DND-41 (cell line): ENCODE results near the gene CCDC85C.

Source experiments
- ATAC-seq: fragments of 200-7000 bp; cut with Tn5 transposase; 3 replicates; pipeline ENCODE4 v1.9.1; 2021; ENCODE audit warnings: low read depth; ENCODE audit not compliant: insufficient read depth
- DNase-seq: peaks from one replicate; pipeline ENCODE4 v3.0.0-alpha.2; 2020
- H2AFZ ChIP-seq: 2 replicates; pipeline ENCODE4 v1.6.0; 2012; ENCODE audit warnings: low read depth, low read length
- H3K27ac ChIP-seq: 2 replicates; pipeline ENCODE4 v1.5.1; 2012; ENCODE audit warnings: low read length, inconsistent platforms
- H3K27me3 ChIP-seq: fragments of 200-600 bp; sonication (generic); 2 replicates; pipeline ENCODE4 v1.6.0; 2012; ENCODE audit warnings: low read length, mild to moderate bottlenecking, inconsistent platforms; ENCODE audit not compliant: insufficient read depth, poor library complexity
- H3K36me3 ChIP-seq: 2 replicates; pipeline ENCODE4 v1.5.1; 2012; ENCODE audit warnings: low read length, inconsistent platforms; ENCODE audit not compliant: insufficient read depth
- H3K4me1 ChIP-seq: 2 replicates; pipeline ENCODE4 v1.5.1; 2012; ENCODE audit warnings: mild to moderate bottlenecking, low read length; ENCODE audit not compliant: insufficient read depth
- H3K4me2 ChIP-seq: 2 replicates; pipeline ENCODE4 v1.6.0; 2012; ENCODE audit warnings: mild to moderate bottlenecking, moderate library complexity, low read length, inconsistent platforms; ENCODE audit not compliant: insufficient read depth
- H3K4me3 ChIP-seq, 2 experiments: fragments of 200-600 bp in 1 of 2; shearing (Covaris generic) in 1 of 2; 2 replicates each; pipeline ENCODE4 v1.5.1; 2012 to 2016; ENCODE audit warnings: inconsistent platforms in 2 of 2, low read length in 2 of 2, mild to moderate bottlenecking in 2 of 2, low read depth in 1 of 2, moderate library complexity in 1 of 2
- H3K79me2 ChIP-seq: 2 replicates; pipeline ENCODE4 v1.6.0; 2012; ENCODE audit warnings: low read length, inconsistent platforms; ENCODE audit not compliant: insufficient read depth
- H3K9ac ChIP-seq: 2 replicates; pipeline ENCODE4 v1.6.0; 2012; ENCODE audit warnings: low read depth, mild to moderate bottlenecking, inconsistent platforms, low read length, moderate library complexity
- H3K9me3 ChIP-seq: 2 replicates; pipeline ENCODE4 v1.5.1; 2012; ENCODE audit warnings: low read length, moderate library complexity, mild to moderate bottlenecking, inconsistent platforms; ENCODE audit not compliant: insufficient read depth, severe bottlenecking
- H4K20me1 ChIP-seq: 2 replicates; pipeline ENCODE4 v1.6.0; 2012; ENCODE audit warnings: low read length; ENCODE audit not compliant: insufficient read depth
- CTCF ChIP-seq: IDR thresholded peaks from 2 replicates; pipeline ENCODE4 v1.5.1; 2012; ENCODE audit warnings: borderline replicate concordance, low read length, moderate library complexity, mild to moderate bottlenecking; ENCODE audit not compliant: poor library complexity, severe bottlenecking; ENCODE audit errors: extremely low read depth
- EZH2 ChIP-seq: IDR thresholded peaks from 3 replicates; pipeline ENCODE4 v1.6.1; 2012; ENCODE audit warnings: borderline replicate concordance, low read depth, mild to moderate bottlenecking, moderate library complexity, low read length, inconsistent platforms; ENCODE audit not compliant: severe bottlenecking

The CCDC85C gene

GRCh38 chr14:99556134-99556791 lies 47.7 kb downstream of the CCDC85C start:
- no peaks in the 10 kb centered on the region for H3K4me1 ChIP-seq
- no peak overlapping the region for H3K27ac ChIP-seq
- H3K27me3 ChIP-seq: no peaks in the 10 kb centered on the region
- H3K36me3 ChIP-seq: no peaks in the 10 kb centered on the region
- H3K9ac ChIP-seq: no peak overlapping the region
- no peaks in the 10 kb centered on the region for H3K9me3 ChIP-seq
- peaks cover 63% of the 10 kb centered on the region for H4K20me1 ChIP-seq
- H3K4me2 ChIP-seq: no peak overlapping the region
- TF ChIP-seq EZH2: no peak
- no peak for TF ChIP-seq CTCF
- no peak for DNase-seq
- 0 out of 2 replicates have a peak, but pooled peaks cover 2% of the 10 kb centered on the region for H3K79me2 ChIP-seq
- H2AFZ ChIP-seq: no peak overlapping the region
- no peak overlapping the region for H3K4me3 ChIP-seq
- ATAC-seq: no peak

- no peak for ATAC-seq
Measured at GRCh38 chr14:99554757-99555531, 49.1 kb downstream of the CCDC85C start.

GRCh38 chr14:99554184-99554583 lies 49.8 kb downstream of the CCDC85C start:
- Histone ChIP-seq H4K20me1 (peaks cover 71% of the 10 kb centered on the region), H3K9ac (no peak overlapping the region), H3K9me3 (no peaks in the 10 kb centered on the region), H3K27me3 (no peaks in the 10 kb centered on the region), H2AFZ (no peak overlapping the region), H3K4me3 (no peak overlapping the region), H3K27ac (no peak overlapping the region), H3K79me2 (no peaks in the 10 kb centered on the region), H3K36me3 (no peaks in the 10 kb centered on the region), H3K4me1 (no peaks in the 10 kb centered on the region), H3K4me2 (no peak overlapping the region)
- no peak for TF ChIP-seq EZH2
- TF ChIP-seq CTCF: no peak
- ATAC-seq: no peak
- DNase-seq: no peak

More at GRCh38 chr14:99554757-99555531, 49.1 kb downstream of the CCDC85C start:
- Histone ChIP-seq H2AFZ (no peak overlapping the region), H3K36me3 (no peaks in the 10 kb centered on the region), H3K9me3 (no peaks in the 10 kb centered on the region), H3K27ac (no peak overlapping the region), H3K4me2 (no peak overlapping the region), H3K4me3 (no peak overlapping the region), H3K79me2 (0 out of 2 replicates have a peak, but pooled peaks cover 1% of the 10 kb centered on the region), H3K27me3 (no peaks in the 10 kb centered on the region), H4K20me1 (peaks cover 65% of the 10 kb centered on the region), H3K4me1 (no peaks in the 10 kb centered on the region), H3K9ac (no peak overlapping the region)
- DNase-seq: no peak
- no peak for TF ChIP-seq EZH2
- no peak for TF ChIP-seq CTCF
